GM12875 (cell line): Measurements from ENCODE around the gene IFIT3.

Experiments used
- H3K4me3 ChIP-seq: one replicate; pipeline ENCODE4 v1.5.1; 2011; ENCODE audit warnings: low read depth, low read length, control low read depth
- TF ChIP-seq, protein P1 (sequence below): IDR thresholded peaks from 2 replicates; pipeline ENCODE4 v1.5.1; 2011; ENCODE audit warnings: low read depth, mild to moderate bottlenecking, control low read depth, inconsistent platforms, low read length, moderate library complexity, borderline replicate concordance; ENCODE audit not compliant: insufficient read depth

IFIT3 gene

DNA sequence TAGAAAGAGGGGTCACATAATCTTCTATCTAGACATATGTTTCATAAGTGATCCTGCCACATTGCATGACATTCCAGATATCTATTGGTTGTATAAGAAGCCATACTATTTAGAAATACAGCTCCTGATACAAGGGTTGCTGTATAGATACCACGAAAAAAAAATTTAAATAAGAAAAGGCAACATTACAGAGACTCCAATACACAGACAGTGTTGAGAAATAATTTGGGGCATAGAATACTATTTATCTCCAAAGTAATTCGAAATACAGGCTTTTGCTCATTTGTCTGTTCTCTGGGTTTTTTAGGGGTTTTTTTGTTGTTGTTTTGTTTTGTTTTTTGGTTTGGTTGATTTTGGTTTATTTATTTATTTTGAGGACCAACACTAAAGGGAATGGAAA lies 23.4 kb upstream of the IFIT3 start:
- no peak overlapping the region for H3K4me3 ChIP-seq
- TF ChIP-seq, protein P1, sequence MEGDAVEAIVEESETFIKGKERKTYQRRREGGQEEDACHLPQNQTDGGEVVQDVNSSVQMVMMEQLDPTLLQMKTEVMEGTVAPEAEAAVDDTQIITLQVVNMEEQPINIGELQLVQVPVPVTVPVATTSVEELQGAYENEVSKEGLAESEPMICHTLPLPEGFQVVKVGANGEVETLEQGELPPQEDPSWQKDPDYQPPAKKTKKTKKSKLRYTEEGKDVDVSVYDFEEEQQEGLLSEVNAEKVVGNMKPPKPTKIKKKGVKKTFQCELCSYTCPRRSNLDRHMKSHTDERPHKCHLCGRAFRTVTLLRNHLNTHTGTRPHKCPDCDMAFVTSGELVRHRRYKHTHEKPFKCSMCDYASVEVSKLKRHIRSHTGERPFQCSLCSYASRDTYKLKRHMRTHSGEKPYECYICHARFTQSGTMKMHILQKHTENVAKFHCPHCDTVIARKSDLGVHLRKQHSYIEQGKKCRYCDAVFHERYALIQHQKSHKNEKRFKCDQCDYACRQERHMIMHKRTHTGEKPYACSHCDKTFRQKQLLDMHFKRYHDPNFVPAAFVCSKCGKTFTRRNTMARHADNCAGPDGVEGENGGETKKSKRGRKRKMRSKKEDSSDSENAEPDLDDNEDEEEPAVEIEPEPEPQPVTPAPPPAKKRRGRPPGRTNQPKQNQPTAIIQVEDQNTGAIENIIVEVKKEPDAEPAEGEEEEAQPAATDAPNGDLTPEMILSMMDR, result no peak

DNA sequence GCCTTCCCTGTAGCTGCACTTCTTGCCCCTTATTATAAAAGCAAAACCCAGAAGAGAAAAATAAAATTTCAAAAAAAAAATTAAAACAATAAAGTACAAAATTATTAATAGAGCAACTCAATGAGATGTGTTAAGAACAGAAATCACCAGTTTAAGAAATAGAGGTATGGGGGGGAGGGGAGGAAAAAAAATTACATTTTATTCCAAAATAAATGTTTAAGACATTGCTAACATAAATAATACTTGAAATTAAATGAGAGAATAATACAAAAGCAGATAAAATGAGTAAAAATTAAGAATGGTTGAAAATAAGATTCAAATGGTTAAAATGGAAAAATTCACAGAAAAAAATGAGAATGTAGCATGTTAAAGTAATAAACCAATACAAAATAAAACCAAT lies 22.9 kb upstream of the IFIT3 start:
- TF ChIP-seq, protein P1, result no peak
- no peak overlapping the region for H3K4me3 ChIP-seq

DNA sequence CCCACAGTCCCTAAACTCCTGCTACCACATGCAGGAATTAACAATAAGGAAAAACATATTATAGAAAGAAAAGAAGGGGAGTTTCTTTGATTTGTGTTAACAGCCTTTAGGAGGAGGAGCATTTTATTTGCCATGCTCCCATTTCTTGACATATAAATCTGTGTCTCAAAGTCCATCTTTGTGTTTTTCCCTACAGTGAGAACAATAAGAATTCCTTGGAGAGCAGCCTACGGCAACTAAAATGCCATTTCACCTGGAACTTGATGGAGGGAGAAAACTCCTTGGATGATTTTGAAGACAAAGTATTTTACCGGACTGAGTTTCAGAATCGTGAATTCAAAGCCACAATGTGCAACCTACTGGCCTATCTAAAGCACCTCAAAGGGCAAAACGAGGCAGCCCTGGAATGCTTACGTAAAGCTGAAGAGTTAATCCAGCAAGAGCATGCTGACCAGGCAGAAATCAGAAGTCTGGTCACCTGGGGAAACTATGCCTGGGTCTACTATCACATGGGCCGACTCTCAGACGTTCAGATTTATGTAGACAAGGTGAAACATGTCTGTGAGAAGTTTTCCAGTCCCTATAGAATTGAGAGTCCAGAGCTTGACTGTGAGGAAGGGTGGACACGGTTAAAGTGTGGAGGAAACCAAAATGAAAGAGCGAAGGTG lies 21.9 kb upstream of the IFIT3 start:
- TF ChIP-seq, protein P1, result no peak
- no peak overlapping the region for H3K4me3 ChIP-seq

DNA sequence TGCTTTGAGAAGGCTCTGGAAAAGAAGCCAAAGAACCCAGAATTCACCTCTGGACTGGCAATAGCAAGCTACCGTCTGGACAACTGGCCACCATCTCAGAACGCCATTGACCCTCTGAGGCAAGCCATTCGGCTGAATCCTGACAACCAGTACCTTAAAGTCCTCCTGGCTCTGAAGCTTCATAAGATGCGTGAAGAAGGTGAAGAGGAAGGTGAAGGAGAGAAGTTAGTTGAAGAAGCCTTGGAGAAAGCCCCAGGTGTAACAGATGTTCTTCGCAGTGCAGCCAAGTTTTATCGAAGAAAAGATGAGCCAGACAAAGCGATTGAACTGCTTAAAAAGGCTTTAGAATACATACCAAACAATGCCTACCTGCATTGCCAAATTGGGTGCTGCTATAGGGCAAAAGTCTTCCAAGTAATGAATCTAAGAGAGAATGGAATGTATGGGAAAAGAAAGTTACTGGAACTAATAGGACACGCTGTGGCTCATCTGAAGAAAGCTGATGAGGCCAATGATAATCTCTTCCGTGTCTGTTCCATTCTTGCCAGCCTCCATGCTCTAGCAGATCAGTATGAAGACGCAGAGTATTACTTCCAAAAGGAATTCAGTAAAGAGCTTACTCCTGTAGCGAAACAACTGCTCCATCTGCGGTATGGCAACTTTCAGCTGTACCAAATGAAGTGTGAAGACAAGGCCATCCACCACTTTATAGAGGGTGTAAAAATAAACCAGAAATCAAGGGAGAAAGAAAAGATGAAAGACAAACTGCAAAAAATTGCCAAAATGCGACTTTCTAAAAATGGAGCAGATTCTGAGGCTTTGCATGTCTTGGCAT lies 21.1 kb upstream of the IFIT3 start:
- no peak overlapping the region for H3K4me3 ChIP-seq
- TF ChIP-seq, protein P1, result no peak

DNA sequence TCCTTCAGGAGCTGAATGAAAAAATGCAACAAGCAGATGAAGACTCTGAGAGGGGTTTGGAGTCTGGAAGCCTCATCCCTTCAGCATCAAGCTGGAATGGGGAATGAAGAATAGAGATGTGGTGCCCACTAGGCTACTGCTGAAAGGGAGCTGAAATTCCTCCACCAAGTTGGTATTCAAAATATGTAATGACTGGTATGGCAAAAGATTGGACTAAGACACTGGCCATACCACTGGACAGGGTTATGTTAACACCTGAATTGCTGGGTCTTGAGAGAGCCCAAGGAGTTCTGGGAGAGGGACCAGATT lies 20.6 kb upstream of the IFIT3 start:
- H3K4me3 ChIP-seq, result no peak overlapping the region
- TF ChIP-seq, protein P1, result no peak

DNA sequence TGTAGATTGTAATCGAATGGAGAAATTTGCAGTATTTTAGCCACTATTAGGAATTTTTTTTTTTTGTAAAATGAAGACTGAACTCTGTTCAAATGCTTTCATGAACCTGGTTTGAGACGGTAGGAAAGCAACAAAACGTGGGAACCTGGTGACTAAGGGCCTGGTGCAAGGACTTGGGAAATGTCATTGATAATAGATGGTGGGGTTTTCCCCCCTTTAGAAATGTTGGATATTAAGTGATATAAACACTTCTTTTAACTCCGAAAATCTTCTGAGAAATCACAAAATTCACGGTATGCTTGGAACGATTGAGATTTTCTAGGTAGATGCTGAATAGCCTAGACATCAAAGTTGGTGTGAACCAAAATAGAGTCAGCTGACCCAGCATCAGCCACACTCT lies 19.5 kb upstream of the IFIT3 start:
- TF ChIP-seq, protein P1, result no peak
- no peak overlapping the region for H3K4me3 ChIP-seq

DNA sequence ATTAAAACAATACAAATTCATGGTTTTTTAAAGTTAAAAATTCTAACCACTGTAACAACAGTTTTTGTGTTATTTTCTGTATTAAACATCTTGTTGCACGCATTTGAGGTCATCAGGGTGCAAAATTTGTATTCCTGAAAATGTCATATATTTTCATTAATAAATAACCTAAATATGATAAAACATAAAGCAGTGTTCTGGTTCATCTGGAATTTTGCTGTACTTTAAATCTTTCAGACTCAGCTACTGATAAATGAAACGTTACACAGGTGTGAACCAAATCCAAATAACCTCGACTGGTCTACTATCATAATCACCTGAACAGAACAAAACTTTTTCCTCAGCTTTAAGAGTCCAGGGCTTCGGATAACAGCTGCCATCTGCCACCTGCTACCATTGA lies 19.1 kb upstream of the IFIT3 start:
- TF ChIP-seq, protein P1, result no peak

More for the DNA sequence above, 19.1 kb upstream of the IFIT3 start:
- H3K4me3 ChIP-seq, result no peak overlapping the region
